RPMI8226 (cell line): ENCODE measurements around the gene EPM2AIP1.
"Not testable (repeated sequence)": the region's sequence is repeated elsewhere in the genome, so short reads cannot be mapped to it uniquely, and the experiment has no call there.

Experiments
- DNase-seq: peaks from one replicate; pipeline ENCODE4 v3.0.0-alpha.2; 2015

EPM2AIP1 gene

GRCh38 chr3:36991923-36992805 lies 767 bp downstream of the EPM2AIP1 start:
- DNase-seq, result peak; percentile 54

GRCh38 chr3:36991147-36991546 lies 1.8 kb downstream of the EPM2AIP1 start:
- no peak for DNase-seq

- no peak for DNase-seq
Measured at GRCh38 chr3:36989568-36989967, 3.4 kb downstream of the EPM2AIP1 start.

GRCh38 chr3:36989005-36989404 lies 3.9 kb downstream of the EPM2AIP1 start:
- no peak for DNase-seq

- no peak for DNase-seq
Measured at GRCh38 chr3:36988356-36988755, 4.6 kb downstream of the EPM2AIP1 start.

- DNase-seq, result no peak
Measured at GRCh38 chr3:36981006-36981405, 11.9 kb downstream of the EPM2AIP1 start.

- no peak for DNase-seq
Measured at GRCh38 chr3:36973139-36973538, 19.8 kb downstream of the EPM2AIP1 start.

- DNase-seq, result no peak
Measured at GRCh38 chr3:36972163-36972562, 20.8 kb downstream of the EPM2AIP1 start.

GRCh38 chr3:36969540-36970432 lies 23.1 kb downstream of the EPM2AIP1 start:
- peak; percentile 26 for DNase-seq

GRCh38 chr3:36969085-36969484 lies 23.8 kb downstream of the EPM2AIP1 start:
- no peak for DNase-seq

- DNase-seq, result no peak
Measured at GRCh38 chr3:36965440-36965839, 27.5 kb downstream of the EPM2AIP1 start.

- DNase-seq, result no peak
Measured at GRCh38 chr3:36964817-36965216, 28.1 kb downstream of the EPM2AIP1 start.

- no peak for DNase-seq
Measured at GRCh38 chr3:36964331-36964730, 28.6 kb downstream of the EPM2AIP1 start.

GRCh38 chr3:36963008-36963407 lies 29.9 kb downstream of the EPM2AIP1 start:
- not testable (repeated sequence) for DNase-seq

- no peak for DNase-seq
Measured at GRCh38 chr3:36960502-36960901, 32.4 kb downstream of the EPM2AIP1 start.

- no peak for DNase-seq
Measured at GRCh38 chr3:36959821-36960220, 33.1 kb downstream of the EPM2AIP1 start.

GRCh38 chr3:36957862-36958686 lies 34.9 kb downstream of the EPM2AIP1 start:
- DNase-seq, result no peak

GRCh38 chr3:36957063-36957462 lies 35.9 kb downstream of the EPM2AIP1 start:
- no peak for DNase-seq

- DNase-seq, result no peak
Measured at GRCh38 chr3:36956155-36956554, 36.8 kb downstream of the EPM2AIP1 start.

GRCh38 chr3:36954452-36955134 lies 38.3 kb downstream of the EPM2AIP1 start:
- DNase-seq, result no peak

- not testable (repeated sequence) for DNase-seq
Measured at GRCh38 chr3:36947814-36948213, 45.1 kb downstream of the EPM2AIP1 start.

- DNase-seq, result no peak
Measured at GRCh38 chr3:36945333-36945980, 47.5 kb downstream of the EPM2AIP1 start.
